Activated naive CD4-positive, alpha-beta T cell (primary cell): ENCODE measurements around the gene LTB4R2.
"Not testable (repeated sequence)": the region's sequence is repeated elsewhere in the genome, so short reads cannot be mapped to it uniquely, and the experiment has no call there.

Source experiments
- DNase-seq, 4 experiments: peaks; one replicate each; lab custom pipeline; 2025; lab: John Stamatoyannopoulos, UW

The LTB4R2 gene

DNA sequence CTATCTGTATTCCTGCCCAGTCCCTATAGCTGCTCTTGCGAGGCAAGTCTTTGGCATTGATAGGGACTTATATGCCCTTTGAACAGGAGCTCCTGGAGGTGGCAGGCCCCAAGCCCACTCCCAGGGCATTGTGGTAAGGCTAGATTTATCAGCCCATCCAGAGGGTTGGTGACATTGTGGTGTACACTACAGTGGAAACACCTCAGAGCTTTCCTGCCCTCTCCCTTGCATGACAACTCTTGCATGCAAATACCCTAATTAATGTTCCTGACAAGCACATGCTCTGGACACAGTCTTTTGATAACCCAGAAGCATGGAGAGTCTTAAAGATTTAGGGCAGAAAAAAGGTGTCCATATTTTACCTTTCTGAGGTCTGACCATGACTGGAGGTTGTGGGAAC, 30.7 kb downstream of the LTB4R2 start:
- no peak for DNase-seq

DNA sequence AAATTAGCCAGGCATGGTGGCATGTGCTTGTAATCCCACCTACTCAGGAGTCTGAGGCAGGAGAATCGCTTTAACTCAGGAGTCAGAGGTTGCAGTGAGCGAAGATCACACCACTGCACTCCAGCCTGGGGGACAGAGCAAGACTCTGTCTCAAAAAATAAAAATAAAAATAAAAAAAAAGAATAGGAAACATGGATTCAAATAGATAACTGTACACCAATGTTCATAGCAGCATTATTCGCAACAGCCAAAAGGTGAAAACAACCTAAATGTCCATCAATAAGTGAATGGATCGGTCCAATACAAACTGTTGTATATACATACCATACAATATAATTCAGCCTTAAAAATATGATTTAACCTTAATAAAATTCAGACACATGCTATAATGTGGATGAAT, 32.9 kb downstream of the LTB4R2 start:
- no peak for DNase-seq

DNA sequence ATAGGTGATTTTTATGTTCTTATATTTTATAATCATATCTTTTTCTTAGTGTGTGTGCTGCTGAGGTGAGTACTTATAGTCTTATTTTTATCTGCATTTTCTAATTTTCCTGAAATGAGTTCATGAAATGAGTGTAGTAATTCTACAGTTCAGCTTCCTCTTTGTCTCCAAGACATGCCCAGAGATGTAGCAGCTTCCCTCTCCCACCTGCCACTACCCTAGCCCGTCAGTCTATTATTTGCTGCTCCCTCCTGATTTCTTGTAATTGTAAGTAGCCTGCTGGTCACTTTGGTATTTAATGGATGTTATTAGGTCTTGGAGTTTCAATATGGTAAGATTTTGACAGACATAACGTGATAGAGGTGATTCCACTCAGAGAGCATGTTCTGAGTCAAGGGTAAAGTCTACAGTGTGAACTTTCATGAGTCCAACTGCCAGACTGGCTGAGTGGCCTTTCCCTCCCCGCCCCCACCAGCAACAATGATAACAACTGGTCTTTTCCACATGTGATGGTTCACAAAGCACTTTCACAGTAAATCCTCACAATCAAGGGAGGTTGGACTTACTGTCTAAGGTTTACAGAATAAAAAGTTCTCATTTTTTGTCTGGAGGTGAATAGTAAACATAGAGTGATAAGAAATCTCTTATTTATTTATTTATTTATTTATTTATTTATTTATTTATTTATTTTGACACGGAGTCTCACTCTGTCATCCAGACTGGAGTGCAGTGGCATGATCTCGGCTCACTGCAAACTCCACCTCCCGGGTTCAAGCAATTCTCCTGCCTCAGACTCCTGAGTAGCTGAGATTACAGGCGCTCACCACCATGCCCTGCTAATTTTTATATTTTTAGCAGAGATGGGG, 34.1 kb downstream of the LTB4R2 start:
- DNase-seq, result no peak

DNA sequence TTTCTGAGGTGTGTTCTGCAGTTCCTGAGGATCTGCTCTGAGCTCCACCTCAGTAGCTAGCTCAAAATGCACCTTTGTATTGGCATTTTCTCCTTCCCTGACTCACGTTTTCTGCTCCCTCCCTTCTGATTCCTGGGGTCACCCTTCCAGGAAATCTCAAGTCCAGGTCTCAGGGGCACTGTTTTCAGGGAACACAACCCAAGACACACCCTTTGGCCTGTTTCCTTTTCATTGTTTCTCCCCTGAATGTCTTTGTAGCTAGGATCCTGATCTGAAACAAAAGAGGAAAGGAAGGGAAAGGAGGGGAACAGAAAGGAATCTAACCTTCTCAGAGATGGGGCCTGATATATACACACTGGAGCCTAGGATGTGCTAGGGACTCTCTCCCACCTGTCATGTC, 37.2 kb downstream of the LTB4R2 start:
- DNase-seq, result no peak

DNA sequence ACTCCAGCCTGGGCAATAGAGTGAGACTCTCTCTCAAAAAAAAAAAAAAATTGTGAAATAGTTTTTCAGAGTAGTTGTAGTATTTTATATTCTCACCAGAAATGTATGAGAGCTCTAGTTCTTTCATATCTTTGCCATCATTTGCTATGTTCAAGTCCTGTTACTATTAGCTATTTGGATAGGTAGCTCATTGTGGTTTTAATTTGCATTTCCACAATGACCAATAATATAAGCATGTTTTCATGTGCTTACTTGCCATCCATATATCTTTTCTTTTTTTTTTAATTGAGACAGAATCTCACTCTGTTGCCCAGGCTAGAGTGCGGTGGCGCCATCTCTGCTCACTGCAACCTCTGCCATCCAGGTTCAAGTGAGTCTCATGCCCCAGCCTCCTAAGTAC, 38.2 kb downstream of the LTB4R2 start:
- DNase-seq, result no peak

DNA sequence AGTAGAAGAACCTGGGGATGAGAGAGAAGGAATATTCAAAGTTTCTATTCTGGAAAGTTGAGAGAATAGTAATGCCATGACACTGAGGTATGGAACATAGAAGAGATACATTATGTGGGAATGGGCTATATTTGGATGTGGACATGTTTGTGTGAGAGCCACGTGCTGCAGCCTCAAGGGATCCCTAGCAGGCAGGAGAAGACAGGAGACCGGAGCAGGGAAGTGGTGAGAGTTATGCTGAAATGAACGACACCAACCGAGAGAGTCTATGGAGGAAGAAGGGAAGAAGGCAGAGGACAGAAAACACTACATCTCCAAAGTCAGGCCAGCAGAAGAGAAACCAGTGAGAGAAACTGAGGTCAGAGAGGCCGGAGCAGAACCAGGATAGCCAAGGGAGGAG, 39.8 kb downstream of the LTB4R2 start:
- no peak for DNase-seq

DNA sequence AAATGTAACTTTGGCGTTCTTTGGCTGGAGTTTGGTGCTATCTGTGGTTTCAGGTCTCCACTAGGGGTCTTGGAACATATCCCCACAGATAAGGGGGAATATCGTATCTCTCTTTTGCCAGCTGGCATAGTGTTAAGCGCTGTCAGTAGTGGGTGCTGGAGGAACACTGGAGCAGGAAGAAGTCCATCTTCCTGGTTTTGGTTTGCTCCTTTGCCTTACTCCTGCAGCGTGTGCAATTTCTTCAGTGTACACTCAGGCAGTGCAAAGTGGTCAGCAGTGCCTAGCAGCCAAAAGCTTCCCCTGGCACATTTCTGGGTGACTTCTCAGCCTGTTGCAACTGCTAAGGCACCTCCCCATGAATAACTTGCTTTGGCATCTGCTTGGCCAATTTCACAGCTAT, 41.6 kb downstream of the LTB4R2 start:
- DNase-seq, result no peak

DNA sequence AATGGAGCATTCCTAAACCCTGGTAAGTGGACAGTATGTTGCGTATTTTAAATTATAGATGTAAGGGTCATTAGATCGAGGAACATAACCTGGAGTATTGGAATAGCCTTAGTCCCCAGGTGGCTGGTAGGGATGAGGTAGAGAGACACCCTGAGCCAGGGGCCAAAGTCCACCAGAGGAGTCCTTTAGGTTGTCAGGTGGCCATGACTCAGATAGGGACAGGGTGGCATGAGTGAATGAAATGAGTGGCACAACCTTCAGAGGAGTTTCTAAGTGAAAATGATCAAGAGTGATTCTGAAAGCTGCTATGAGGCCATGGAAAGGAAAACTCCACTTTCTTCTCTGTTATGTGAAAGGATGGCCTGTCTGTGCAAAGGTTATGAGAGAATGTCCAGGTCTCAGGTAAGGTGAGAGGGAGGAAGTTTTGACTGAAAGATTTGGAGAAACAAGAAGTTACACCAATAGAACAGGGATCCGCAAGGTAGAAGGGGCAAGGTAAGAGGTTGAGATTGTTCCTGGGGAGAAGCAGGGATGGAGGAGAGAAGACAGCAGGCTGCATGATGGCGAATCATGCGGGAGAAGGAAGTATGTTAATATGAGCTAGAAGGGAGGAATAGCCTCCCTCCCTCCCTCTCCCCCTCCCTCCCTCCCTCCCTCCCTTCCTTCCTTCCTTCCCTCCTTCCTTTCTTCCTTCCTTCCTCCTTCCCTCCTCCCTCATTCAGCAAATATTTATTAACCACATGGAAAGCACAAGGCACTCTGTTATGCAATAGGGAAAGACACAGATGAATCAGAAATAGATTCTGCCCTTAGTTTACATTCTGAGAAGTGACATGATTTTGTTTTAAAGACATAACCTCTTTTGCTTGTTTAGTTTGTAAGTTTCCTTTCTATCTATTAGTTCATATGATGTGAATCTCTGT, 43.9 kb downstream of the LTB4R2 start:
- no peak for DNase-seq

DNA sequence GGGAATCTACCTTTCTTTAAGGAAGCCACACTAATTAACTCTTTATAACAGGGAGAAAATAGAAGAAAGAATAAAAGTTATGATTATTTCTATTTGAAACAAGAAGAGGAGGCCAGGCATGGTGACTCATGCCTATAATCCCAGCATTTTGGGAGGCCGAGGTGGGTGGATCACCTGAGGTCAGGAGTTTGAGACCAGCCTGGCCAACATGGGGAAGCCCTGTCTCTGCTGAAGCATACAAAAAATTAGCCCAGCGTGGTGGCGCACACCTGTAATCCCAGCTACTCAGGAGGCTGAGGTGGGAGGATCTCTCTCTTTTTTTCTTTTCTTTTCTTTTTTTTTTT, 44.5 kb downstream of the LTB4R2 start:
- DNase-seq, result not testable (repeated sequence)

DNA sequence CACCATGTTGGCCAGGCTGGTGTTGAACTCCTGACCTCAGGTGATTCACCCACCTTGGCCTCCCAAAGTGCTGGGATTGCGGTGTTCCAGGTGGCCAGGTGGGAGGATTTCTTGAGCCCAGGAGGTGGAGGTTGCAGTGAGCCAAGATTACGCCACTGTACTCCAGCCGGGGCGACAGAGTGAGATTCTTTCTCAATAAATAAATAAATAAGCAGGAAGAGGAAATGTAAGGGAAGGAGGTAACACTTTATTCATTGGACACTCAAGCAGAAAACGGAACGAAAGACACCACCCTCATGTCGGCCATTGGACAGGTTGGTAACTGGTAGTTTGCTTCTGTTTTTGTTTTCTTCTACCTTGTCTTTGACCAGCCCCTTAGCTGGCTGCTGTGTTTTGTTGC, 45.1 kb downstream of the LTB4R2 start:
- no peak for DNase-seq

DNA sequence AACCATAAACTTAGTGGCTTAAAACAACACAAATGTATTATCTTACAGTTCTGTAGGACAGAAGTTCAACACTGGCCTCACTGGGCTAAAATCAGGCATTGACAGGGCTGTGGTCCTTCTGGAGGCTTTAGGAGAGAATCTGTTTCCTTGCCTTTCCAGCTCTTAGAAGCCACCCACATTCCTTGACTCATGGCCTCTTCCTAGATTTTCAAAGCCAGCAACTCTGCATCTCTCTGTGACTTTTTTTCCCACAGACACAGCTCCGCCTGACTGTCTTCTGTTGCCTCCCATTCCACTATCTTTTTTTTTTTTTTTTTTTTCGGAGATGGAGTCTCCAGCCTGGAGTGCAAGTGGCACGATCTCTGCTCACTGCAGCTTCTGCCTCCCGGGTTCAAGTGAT, 46.3 kb downstream of the LTB4R2 start:
- DNase-seq, result no peak

DNA sequence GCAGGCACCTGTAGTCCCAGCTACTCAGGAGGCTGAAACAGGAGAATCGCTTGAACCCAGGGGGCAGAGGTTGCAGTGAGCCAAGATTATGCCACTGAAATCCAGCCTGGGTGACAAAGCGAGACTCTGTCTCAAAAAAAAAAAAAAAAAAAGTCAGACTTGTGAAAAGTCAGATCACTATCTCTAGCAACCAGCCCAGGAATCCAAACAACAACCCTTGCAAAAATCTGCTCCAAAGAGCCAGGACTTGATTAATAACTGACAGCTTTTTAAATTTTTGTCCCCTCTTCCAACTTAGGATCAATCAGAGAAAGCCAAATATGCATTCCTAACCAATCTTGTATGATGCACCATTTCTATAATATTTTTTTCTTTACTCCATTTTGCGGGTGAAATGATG, 50.3 kb downstream of the LTB4R2 start:
- no peak for DNase-seq

DNA sequence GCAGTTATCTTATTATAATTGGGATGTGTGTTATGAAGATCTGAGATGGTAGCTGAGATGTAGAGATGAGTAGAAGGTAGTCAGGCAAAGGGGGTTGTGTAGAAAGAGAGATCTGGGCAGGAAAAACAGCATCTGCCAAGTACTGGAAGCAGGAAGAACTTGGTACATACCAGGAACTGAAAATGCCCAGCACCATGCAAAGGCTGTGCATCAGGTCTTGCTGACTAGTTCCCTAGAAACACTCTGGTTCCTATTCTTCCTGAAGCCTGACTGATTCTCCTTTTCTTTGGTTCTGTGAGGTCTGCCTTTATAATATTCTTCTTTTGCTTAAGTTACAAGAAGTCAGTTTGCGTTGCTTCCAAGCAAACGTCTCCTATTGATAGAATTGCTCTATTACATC, 51.4 kb downstream of the LTB4R2 start:
- DNase-seq, result no peak
